Amygdala (tissue), 56 donors: ENCODE measurements around the gene FUZ.

Experiments used
- DNase-seq, 56 donors: peaks; one replicate each; lab custom pipeline; 2025; lab: John Stamatoyannopoulos, UW

The FUZ gene

DNA sequence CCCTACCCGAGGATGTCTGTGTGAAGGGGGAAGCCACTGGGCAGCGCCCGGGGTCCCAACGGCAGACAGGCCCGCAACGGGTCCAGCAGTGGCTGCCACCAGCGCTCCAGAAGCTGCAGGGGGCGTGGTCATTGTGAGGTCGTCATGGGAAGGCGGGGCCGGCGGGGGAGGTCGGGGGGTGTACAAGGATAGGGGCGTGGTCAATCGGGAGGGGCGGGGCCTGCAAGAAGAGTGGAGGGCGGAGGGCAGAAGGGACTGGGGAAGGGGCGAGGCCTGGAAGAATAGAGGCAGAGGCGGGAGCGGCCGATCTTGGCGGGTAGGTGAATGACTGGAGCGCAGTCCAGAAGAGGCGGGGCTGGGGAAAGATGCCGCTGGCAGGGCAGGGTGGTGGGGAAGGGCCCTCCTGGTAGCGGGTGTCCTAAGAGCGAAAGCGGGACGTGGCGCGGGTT, 4.4 kb downstream of the FUZ start:
- DNase-seq: peak in 55 of 56 donors; percentile 26 to 95 (median 75)

DNA sequence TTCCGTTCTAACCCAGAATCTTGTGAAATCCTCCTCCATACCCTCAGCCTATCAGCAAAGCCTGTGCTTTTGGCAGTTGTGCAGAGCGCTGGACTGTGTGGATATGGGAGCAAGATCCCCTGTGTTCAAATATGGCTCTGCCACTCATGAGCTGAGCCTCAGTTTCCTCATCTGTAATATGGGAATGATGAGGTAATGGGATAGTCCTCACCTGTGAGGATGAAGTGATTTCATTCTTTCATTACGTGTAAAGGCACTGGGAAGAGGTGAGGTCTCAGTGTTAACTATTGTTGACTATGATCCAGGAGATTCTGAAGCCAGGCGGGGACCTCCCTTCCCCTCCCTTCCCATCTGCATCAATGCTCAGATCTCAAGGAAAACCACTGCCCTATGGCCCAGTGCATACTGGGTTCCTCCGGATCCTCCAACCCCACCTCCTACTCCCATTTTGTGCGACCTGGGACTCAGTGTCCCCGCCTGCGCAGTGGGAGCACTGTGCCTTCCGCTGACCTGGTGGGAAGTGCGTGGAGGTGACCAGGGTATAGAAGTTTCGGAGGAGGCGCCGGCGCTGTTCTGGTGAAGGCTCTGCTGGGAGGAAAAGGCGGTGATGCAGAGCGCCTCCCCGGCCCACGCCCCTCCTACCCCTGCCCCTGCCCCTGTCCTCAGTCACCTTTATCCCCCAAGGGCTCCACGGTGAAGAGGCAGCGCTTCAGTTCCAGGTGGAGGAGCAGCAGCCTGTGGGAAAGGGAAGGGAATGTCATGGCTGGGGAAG, 5.0 kb downstream of the FUZ start:
- no peak for DNase-seq

DNA sequence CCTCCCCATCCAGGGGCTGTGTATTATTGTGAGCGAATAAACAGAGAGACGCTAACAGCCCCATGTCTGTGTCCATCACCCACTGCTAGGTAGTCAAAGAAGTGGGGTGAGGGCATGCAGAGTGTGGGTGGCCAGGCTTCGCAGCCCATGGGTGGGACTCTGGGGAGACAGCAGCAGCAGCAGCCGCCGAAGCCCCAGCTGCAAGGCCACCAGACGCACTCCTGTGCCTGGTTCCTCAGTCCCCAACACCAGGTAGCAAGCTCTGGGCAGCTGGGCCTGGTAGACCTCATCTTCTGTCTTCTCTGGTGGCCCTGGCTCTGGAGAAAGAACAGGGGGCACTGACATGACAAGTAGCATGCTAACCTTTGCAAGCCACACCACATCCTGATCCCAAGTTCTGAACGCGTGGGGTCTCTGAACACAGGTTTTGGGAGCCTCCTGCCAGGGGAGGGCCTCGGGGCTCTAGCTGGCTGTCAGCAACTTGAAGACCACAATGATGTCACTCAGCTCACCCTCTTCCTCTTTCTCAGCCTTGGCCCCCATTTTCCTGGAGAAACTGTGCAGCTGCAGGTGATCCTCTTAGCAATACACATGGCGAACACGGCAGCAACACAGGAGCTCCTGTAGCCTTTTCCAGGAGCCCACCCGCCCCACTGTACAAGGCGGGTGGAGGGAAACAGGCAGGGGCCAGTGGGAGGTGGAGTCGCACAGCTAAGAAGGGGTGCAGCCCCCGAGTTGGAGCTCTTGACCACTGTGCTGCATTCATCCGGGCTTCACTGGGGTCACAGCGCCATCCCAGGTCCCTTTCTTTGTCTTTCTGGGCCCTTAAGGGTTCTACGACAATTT, 5.8 kb downstream of the FUZ start:
- DNase-seq: no peak

DNA sequence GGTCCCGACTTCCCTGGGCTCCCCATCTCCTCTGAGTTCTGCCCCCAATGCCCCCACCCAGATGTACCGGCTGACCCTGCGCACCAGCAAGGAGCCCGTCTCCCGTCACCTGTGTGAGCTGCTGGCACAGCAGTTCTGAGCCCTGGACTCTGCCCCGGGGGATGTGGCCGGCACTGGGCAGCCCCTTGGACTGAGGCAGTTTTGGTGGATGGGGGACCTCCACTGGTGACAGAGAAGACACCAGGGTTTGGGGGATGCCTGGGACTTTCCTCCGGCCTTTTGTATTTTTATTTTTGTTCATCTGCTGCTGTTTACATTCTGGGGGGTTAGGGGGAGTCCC, 6.5 kb downstream of the FUZ start:
- no peak for DNase-seq

DNA sequence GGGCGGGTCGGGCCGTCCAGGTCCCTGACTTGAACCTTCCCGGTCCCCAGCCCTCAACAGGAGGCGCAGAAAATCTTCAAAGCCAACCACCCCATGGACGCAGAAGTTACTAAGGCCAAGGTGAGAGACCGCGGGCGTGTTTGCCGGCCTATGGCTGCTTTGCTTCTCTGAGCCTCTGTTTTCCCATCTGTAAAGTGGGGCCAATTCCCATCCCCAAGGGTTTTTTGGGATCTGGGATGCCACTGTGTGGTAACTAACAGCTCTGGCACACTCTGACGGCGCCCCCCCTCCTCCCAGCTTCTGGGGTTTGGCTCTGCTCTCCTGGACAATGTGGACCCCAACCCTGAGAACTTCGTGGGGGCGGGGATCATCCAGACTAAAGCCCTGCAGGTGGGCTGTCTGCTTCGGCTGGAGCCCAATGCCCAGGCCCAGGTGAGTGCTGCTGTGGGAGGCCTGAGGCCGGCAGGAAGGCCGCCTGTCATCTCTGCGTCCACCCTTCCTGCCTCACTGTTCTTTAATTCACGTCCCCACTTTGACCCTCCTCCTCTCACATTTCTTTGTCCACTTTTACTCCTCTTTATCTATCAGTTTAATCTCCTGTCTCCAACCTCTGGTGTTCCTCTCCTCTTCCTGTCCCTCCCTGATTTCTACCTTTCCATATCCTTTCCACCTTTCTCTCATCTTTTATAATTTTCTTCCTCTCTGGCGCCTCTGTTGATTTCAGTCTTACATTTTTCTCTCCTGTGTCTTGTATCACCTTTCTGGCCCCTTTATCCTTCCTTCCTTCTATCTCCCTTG, 7.1 kb downstream of the FUZ start:
- no peak for DNase-seq

DNA sequence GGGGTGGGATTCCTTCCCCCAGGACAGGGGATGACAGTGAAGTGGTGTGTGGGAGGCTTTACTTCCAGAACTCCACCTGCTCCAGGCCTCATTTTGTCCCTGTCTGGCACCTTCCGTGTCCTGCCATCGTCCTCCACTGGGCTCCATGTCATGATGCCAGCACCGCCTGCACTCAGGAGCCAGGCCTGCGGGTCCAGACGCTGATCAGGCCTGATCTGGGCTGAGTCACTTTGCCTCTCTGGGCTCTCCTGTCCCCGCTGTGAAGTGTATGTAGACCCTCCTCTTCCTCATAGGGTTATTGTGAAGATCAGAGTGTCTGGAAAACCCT, 9.6 kb downstream of the FUZ start:
- DNase-seq: no peak

DNA sequence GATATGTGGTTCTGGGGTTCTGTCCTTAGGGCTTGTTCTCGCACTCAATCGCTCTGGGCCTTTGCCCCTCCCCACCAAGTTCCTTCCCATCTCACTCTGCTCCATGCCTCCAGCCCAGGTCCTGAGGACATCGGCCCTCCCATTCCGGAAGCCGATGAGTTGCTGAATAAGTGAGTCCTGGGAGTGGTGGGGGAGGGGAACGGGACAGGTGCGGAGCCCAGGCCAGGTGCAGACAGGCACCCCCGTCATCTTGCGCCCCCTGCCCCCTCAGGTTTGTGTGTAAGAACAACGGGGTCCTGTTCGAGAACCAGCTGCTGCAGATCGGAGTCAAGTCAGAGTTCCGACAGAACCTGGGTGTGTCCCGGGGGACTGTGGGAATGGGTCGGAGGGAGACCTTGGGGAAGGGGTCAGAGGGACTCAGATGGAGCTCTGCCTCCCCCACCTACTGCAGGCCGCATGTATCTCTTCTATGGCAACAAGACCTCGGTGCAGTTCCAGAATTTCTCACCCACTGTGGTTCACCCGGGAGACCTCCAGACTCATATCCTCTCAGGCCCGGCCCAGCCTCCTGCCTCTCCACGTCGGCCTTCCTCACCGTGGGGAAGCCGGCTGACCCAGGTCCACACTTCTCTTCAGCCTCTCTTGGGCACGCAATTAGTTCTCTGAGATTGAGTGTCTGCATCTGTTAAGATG, 10.1 kb downstream of the FUZ start:
- no peak for DNase-seq

DNA sequence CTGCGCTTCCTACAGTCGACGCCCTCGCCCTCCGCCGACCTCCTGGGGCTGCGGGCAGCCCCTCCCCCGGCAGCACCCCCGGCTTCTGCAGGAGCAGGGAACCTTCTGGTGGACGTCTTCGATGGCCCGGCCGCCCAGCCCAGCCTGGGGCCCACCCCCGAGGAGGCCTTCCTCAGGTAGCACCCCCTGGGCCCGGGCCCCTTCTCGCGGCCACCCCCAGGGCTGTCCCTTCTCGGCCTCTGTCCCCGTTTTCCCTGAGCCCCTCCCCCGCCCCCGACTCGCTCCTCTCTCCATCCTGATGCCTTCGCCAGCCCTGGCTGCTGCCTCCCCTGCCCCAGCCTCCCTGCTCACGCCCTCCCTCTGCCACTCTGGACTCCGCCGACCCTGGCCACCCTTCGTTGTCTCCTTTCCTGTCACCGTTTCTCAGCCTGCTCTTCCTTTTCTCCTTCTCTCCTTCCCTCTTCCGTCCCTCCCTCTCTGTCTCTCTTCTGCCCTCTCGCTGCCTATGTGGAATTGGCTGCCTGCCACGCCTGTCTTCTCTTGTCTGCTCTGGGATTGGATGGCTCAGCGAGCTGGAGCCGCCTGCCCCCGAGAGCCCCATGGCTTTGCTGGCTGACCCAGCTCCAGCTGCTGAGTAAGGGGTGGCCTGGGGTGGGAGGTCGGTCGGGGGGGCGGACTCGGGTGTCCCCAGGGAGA, 11.0 kb downstream of the FUZ start:
- peak; percentile 38 to 94 (median 83) for DNase-seq

DNA sequence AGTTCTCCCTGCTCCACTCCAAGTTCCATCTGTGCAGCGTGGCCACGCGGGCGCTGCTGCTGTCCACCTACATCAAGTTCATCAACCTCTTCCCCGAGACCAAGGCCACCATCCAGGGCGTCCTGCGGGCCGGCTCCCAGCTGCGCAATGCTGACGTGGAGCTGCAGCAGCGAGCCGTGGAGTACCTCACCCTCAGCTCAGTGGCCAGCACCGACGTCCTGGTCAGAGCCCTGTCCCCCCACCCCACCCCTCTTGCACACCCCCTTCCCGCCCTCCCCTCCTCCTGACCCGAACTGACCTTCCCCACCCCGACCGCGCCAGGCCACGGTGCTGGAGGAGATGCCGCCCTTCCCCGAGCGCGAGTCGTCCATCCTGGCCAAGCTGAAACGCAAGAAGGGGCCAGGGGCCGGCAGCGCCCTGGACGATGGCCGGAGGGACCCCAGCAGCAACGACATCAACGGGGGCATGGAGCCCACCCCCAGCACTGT, 11.6 kb downstream of the FUZ start:
- no peak for DNase-seq

DNA sequence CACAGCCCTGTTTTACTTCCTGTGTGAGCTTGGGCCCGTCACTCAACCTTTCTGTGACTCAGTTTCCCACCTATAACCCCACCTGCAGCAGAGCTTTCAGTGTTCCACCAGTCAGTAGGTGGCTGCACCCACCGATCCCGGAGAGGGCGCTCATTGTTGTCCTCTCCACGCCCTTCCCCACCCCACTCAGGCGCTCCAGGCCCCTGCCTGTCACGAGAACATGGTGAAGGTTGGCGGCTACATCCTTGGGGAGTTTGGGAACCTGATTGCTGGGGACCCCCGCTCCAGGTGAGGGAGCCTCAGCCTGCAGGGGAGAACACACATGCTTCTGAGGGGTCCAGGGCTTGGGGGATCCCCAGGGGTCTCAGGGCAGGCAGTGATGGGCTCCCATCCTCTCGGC, 12.3 kb downstream of the FUZ start:
- no peak for DNase-seq

DNA sequence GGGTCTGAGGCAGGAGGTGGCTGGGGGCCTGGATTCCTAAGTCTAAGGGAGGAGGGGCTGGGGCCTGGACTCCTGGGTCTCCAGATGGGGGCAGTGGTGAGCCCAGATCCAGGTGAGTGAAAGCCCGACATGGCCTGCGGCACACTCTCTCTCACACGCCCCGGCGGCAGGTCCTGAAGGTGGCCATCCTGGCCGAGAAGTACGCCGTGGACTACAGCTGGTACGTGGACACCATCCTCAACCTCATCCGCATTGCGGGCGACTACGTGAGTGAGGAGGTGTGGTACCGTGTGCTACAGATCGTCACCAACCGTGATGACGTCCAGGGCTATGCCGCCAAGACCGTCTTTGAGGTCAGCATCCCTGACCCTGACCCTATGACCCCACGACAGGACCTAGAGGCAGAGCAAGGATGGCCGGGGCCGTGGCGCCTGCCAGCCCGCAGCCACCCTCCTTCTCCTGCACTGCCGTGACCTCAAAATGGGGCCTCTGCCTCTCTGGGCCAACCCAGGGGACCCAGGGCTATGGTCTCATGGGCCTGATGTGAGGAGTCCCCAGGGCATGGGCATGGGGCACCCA, 13.2 kb downstream of the FUZ start:
- no peak for DNase-seq

DNA sequence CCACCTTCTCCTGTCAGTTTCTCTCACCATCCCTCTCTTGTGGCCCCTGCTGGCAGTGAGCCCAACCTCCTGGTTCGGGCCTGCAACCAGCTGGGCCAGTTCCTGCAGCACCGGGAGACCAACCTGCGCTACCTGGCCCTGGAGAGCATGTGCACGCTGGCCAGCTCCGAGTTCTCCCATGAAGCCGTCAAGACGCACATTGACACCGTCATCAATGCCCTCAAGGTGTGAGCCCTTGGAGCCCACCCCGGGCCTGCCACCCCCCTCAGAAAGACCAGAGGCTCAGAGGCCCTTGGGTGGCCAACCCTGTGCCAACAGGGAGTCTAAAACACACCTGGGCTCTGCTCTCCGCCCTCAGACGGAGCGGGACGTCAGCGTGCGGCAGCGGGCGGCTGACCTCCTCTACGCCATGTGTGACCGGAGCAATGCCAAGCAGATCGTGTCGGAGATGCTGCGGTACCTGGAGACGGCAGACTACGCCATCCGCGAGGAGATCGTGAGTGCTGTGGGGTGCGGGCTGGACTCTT, 13.8 kb downstream of the FUZ start:
- no peak for DNase-seq

DNA sequence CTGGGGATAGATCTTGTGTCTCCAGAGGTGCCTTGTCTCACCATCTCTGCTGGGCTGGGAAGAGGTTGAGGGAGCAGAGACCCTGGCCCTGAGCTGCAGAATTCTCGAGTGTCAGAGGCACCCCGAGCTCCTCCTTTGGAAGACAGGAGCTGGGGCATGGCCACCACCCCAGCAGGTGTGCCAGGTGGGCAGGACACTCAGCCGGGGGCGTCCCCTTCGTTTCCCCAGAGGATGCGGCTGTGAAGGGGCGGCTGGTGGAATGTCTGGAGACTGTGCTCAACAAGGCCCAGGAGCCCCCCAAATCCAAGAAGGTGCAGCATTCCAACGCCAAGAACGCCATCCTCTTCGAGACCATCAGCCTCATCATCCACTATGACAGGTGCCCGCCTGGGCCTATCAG, 14.5 kb downstream of the FUZ start:
- DNase-seq: no peak

DNA sequence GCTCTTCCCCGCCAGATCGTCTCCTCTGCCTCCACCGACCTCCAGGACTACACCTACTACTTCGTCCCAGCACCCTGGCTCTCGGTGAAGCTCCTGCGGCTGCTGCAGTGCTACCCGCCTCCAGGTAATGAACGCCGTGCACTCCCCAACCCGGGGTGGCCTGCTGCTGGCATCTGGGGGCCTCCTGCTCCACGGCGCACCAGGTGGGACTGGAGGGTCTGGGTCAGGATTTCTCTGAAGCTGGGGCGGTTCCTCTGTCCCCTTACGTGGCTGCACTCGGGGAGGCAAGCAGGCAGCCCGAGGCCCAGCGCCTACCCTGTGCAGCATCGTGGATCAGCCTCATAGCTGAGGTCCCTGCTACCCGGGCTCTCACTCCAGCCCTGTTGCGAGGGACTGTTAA, 17.5 kb downstream of the FUZ start:
- DNase-seq: no peak

DNA sequence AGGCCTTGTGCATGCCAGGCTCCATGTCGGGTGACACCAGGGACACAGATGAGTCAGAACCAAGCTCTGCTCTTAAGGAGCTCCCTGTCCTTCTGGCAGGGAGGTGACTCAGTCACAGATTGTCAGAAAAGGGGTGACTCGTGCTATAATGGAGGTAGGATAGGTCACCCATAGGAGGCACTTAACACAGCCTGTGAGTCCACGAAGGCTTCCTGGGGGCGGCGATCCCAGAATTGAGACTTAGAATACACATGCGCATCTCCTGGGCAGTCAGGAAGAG, 19.6 kb downstream of the FUZ start:
- DNase-seq: no peak

DNA sequence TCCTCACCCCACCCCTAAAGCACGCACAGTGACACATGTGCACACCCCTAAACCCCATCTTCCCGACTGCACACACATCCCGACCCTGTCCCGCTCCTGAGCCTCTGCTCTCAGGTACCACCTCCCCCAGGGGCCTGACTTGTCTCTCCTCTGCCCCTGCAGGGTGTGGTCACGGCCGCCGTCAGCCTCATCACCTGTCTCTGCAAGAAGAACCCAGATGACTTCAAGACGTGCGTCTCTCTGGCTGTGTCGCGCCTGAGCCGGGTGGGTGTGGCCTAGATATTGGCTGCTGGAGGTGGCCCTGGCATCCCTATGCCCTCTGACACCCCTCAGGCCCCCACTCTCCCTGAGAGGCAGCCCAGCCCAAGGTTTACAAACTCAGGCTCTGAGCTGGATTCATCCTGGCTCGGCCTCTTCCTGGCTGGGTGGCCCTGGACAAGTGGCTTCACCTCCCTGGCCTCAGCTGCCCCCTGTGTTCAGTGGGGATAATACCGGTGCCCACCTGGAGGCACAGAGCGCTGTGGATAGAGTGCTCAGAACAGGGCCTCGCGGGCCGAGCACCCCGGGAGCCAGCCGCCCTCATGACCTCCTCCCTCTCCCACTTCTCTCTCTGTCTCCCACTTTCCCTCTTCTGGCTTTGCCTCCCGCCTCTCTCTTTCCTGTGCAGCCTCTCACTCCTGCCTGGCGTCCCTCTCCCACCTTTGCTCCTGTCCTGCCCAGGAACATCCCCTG, 20.1 kb downstream of the FUZ start:
- no peak for DNase-seq

DNA sequence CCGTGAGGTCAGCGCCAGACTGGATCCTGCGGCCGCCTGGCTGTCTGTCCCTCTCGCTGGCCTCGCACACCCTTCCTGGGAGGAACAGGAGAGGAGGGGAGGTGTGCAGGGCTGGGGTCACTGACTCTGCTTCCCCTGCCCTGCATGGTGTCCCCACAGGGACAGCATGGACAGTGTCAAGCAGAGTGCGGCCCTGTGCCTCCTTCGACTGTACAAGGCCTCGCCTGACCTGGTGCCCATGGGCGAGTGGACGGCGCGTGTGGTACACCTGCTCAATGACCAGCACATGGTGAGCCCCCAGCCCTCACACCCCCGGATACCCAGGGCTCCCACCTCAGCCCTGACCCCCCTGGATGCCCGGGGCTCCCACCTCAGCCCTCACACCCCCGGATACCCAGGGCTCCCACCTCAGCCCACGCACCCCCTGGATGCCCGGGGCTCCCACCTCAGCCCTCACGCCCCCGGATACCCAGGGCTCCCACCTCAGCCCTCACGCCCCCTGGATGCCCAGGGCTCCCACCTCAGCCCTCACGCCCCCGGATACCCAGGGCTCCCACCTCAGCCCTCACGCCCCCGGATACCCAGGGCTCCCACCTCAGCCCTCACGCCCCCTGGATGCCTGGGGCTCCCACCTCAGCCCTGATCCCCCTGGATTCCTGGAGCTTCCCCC, 21.2 kb downstream of the FUZ start:
- DNase-seq: no peak

DNA sequence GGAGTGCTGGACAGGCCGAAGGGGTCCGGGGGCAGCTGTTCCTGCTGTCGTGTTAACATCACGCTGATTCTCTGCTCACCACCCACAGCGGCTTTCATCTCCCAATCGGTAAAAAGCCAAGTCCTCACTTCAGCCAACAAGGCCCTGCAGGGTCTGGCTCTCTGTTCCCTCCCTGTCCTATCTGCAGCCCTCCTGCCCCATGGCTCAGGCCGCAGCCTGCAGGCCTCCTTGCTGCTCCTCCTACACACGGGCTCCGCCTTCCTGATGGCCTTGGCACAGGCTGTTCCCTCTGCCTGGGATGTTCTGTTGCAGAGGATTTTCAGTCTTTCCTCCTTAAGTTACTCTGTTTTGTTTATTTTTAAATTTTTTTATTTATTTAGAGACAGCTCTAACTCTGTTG, 22.2 kb downstream of the FUZ start:
- DNase-seq: no peak
